Muscle of arm (tissue), 14 donors: ENCODE results near the gene TMEM161B. TPM values are rescaled to one million over a fixed set of nuclear protein-coding genes. Genes with fewer than 3 reads are reported as not detected.
A peak's percentile ranks its signal among the peaks of the same experiment; 100 is the strongest.
"Not testable (repeated sequence)": the region's sequence is repeated elsewhere in the genome, so short reads cannot be mapped to it uniquely, and the experiment has no call there.

Experiments used
- DNase-seq: peaks from one replicate; pipeline ENCODE4 v3.0.0-alpha.2; 2013
- long read RNA-seq, 11 donors: transcript quantifications; one replicate each; lab custom pipeline, GENCODE V29; 2026
- polyA plus RNA-seq, 12 donors: library from polyadenylated mRNA; unstranded; fragments of 120-200 nt; gene quantifications; one replicate each; pipeline ENCODE4 v1.2.1, GENCODE V29; 2013; ENCODE audit not compliant: insufficient read length in 12 of 12

The TMEM161B gene
- 10 to 100 TPM in 10 of 12 donors, 1 to 10 TPM in 1, not detected in 1; 9.6 to 33.7 (median 15.4) TPM for polyA plus RNA-seq
- long read RNA-seq, donor 1, partial matches to known transcripts: 54 of 58 reads
- long read RNA-seq, donor 1, other reads (novel, unspliced or antisense): 0 of 58 reads
- long read RNA-seq, donor 2, partial matches to known transcripts: 0 of 1 reads
- long read RNA-seq, donor 2, other reads (novel, unspliced or antisense): 0 of 1 reads
- long read RNA-seq, donor 3, partial matches to known transcripts: 5 of 5 reads
- long read RNA-seq, donor 3, other reads (novel, unspliced or antisense): 0 of 5 reads
- long read RNA-seq, donor 4, partial matches to known transcripts: 0 of 1 reads
- long read RNA-seq, donor 4, other reads (novel, unspliced or antisense): 0 of 1 reads
- long read RNA-seq, donor 5, partial matches to known transcripts: 0 of 1 reads
- long read RNA-seq, donor 5, other reads (novel, unspliced or antisense): 0 of 1 reads
- long read RNA-seq, donor 6, partial matches to known transcripts: 0 of 1 reads
- long read RNA-seq, donor 6, other reads (novel, unspliced or antisense): 0 of 1 reads
- long read RNA-seq, donor 7, partial matches to known transcripts: 0 of 3 reads
- long read RNA-seq, donor 7, other reads (novel, unspliced or antisense): 0 of 3 reads
- long read RNA-seq, donor 8, partial matches to known transcripts: 0 of 2 reads
- long read RNA-seq, donor 8, other reads (novel, unspliced or antisense): 0 of 2 reads
- long read RNA-seq, donor 9: 0 reads
- long read RNA-seq, donor 10: 0 reads
- long read RNA-seq, donor 11: 0 reads

- DNase-seq: peak; percentile 85
Measured at GRCh38 chr5:88268385-88269184, at the start of gene TMEM161B. Gene TMEM161B (minus strand): TSS chr5:88268845. CDS start chr5:88268723, 122 bp downstream.

GRCh38 chr5:88304356-88304755 lies 35.7 kb upstream of the TMEM161B start:
- no peak for DNase-seq

- no peak for DNase-seq
Measured at GRCh38 chr5:88298425-88298824, 29.8 kb upstream of the TMEM161B start.

GRCh38 chr5:88290801-88291200 lies 22.2 kb upstream of the TMEM161B start:
- no peak for DNase-seq

- no peak for DNase-seq
Measured at GRCh38 chr5:88288528-88289197, 20.0 kb upstream of the TMEM161B start.

- DNase-seq: no peak
Measured at GRCh38 chr5:88287846-88288527, 19.3 kb upstream of the TMEM161B start.

GRCh38 chr5:88287302-88287701 lies 18.7 kb upstream of the TMEM161B start:
- no peak for DNase-seq

- no peak for DNase-seq
Measured at GRCh38 chr5:88283690-88284089, 15.0 kb upstream of the TMEM161B start.

GRCh38 chr5:88281322-88281721 lies 12.7 kb upstream of the TMEM161B start:
- DNase-seq: no peak

GRCh38 chr5:88279584-88279983 lies 10.9 kb upstream of the TMEM161B start:
- DNase-seq: no peak

GRCh38 chr5:88276378-88276777 lies 7.7 kb upstream of the TMEM161B start:
- no peak for DNase-seq

- DNase-seq: no peak
Measured at GRCh38 chr5:88275581-88275980, 6.9 kb upstream of the TMEM161B start.

- DNase-seq: no peak
Measured at GRCh38 chr5:88269222-88269771, 652 bp upstream of the TMEM161B start.

- DNase-seq: not testable (repeated sequence)
Measured at GRCh38 chr5:88264565-88264964, 4.1 kb downstream of the TMEM161B start.

GRCh38 chr5:88263349-88263748 lies 5.3 kb downstream of the TMEM161B start:
- DNase-seq: no peak

GRCh38 chr5:88262116-88262515 lies 6.5 kb downstream of the TMEM161B start:
- no peak for DNase-seq

- DNase-seq: no peak
Measured at GRCh38 chr5:88258636-88259035, 10.0 kb downstream of the TMEM161B start.

- DNase-seq: no peak
Measured at GRCh38 chr5:88256872-88257271, 11.8 kb downstream of the TMEM161B start.

- DNase-seq: no peak
Measured at GRCh38 chr5:88256037-88256436, 12.6 kb downstream of the TMEM161B start.

GRCh38 chr5:88254320-88254719 lies 14.3 kb downstream of the TMEM161B start:
- DNase-seq: no peak
